Activated naive CD8-positive, alpha-beta T cell treated with anti-CD3 and anti-CD28 coated beads, Interleukin-2, amount 10 ng/mL, durations not matched to agents 7 days and 5 days (primary cell): ENCODE data around the gene CNTRL. TPM values are rescaled to one million over a fixed set of nuclear protein-coding genes. Genes with fewer than 3 reads are reported as not detected.
"Not testable (repeated sequence)": the region's sequence is repeated elsewhere in the genome, so short reads cannot be mapped to it uniquely, and the experiment has no call there.

ENCODE experiments used
- ATAC-seq: fragments of 150-1000 bp; cut with Tn5 transposase; one replicate; pipeline ENCODE4 v1.10.0; 2021; ENCODE audit warnings: low read depth, moderate library complexity
- POLR2A ChIA-PET: fragments of 350-600 bp; sonication (Branson Sonifier 250); formaldehyde crosslinking; loops from one replicate; lab custom pipeline; 2021; ENCODE audit warnings: antibody characterized with exemption; lab: Charles Lee
- DNase-seq: peaks from one replicate; pipeline ENCODE4 v3.0.0; 2021
- H3K27ac Mint-ChIP-seq: one replicate; pipeline ENCODE4 v1.8.0; 2022; ENCODE audit warnings: mild to moderate bottlenecking, mixed read lengths
- H3K27me3 Mint-ChIP-seq: one replicate; pipeline ENCODE4 v1.8.0; 2022; ENCODE audit warnings: mild to moderate bottlenecking, moderate library complexity, mixed read lengths
- H3K36me3 Mint-ChIP-seq: one replicate; pipeline ENCODE4 v1.8.0; 2021; ENCODE audit warnings: mild to moderate bottlenecking, mixed read lengths
- H3K4me1 Mint-ChIP-seq: one replicate; pipeline ENCODE4 v1.8.0; 2021; ENCODE audit warnings: mixed read lengths
- H3K4me3 Mint-ChIP-seq: one replicate; pipeline ENCODE4 v1.8.0; 2022; ENCODE audit warnings: mild to moderate bottlenecking, moderate library complexity, mixed read lengths
- H3K9me3 Mint-ChIP-seq: one replicate; pipeline ENCODE4 v1.8.0; 2021; ENCODE audit warnings: mixed read lengths
- total RNA-seq, 2 experiments: library from RNA; stranded (reverse); gene quantifications; one replicate each; pipeline ENCODE4 v1.2.3, GENCODE V29; 2021

The CNTRL gene
- total RNA-seq, 2 experiments from 2014 or later, result 92.3 to 94.6 TPM

- Mint-ChIP-seq H3K4me3 (no peak overlapping the region), H3K4me1 (peaks cover 13% of the 10 kb centered on the region), H3K9me3 (no peaks in the 10 kb centered on the region), H3K36me3 (peaks cover 41% of the 10 kb centered on the region), H3K27ac (no peak overlapping the region), H3K27me3 (no peaks in the 10 kb centered on the region)
- ATAC-seq, result no peak
- DNase-seq, result no peak
- POLR2A ChIA-PET, result interaction anchor here (1.5 kb wide), 1 partner anchor 36 kb away, joined by 3 read pairs; no protein-coding TSS in a partner anchor
Measured at GRCh38 chr9:121085661-121086060, 10.9 kb downstream of the CNTRL start.

- peak overlapping the region; percentile 2 for H3K27ac Mint-ChIP-seq
- peak overlapping the region; percentile 0 for H3K4me3 Mint-ChIP-seq
- DNase-seq (no peak), ATAC-seq (no peak)
- peaks cover 49% of the 10 kb centered on the region for H3K36me3 Mint-ChIP-seq
- no peaks in the 10 kb centered on the region for H3K9me3 Mint-ChIP-seq
- peaks cover 13% of the 10 kb centered on the region for H3K4me1 Mint-ChIP-seq
- POLR2A ChIA-PET, result no interaction called here
- H3K27me3 Mint-ChIP-seq, result no peaks in the 10 kb centered on the region
Measured at GRCh38 chr9:121088576-121088975, 13.8 kb downstream of the CNTRL start.

DNA sequence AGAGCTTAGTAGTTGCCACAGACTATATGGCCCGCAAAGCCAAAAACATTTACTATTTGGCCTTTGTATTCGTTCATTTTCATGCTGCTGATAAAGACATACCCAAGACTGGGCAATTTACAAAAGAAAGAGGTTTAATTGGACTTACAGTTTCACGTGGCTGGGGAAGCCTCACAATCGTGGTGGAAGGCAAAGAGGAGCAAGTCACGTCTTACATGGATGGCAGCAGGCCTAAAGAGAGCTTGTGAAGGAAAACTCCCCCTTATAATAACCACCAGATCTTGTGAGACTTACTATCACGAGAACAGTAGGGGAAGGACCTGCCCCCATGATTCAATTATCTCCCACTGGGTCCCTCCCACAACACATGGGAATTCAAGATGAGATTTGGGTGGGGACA lies 16.0 kb downstream of the CNTRL start:
- peaks cover 58% of the 10 kb centered on the region for H3K36me3 Mint-ChIP-seq
- H3K27ac Mint-ChIP-seq, ATAC-seq, H3K27me3 Mint-ChIP-seq, POLR2A ChIA-PET, H3K4me3 Mint-ChIP-seq, DNase-seq, H3K9me3 Mint-ChIP-seq: not testable (repeated sequence)
- peaks cover 14% of the 10 kb centered on the region for H3K4me1 Mint-ChIP-seq

DNA sequence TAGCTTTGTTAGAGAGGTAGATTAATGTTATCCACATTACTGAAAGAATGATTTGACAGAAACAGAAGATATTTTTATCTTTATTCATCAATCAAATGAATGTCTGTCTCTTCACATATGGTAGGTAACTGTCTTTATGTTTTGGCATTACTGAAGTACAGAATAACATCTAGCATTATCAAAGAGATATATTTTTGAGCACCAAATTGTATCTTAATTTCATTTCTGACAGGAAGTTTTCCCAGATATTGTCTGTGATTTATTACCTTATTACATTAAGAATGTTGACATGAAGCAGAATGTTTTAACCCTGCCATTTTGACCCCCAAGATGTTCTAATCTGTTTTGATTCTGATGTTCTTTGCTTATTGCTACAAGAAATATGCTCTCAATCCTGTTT lies 20.3 kb downstream of the CNTRL start:
- peaks cover 13% of the 10 kb centered on the region for H3K9me3 Mint-ChIP-seq
- ATAC-seq, result no peak
- H3K4me1 Mint-ChIP-seq, result peaks cover 1% of the 10 kb centered on the region
- POLR2A ChIA-PET, result no interaction called here
- H3K36me3 Mint-ChIP-seq, result peaks cover 69% of the 10 kb centered on the region
- no peak for DNase-seq
- no peaks in the 10 kb centered on the region for H3K27me3 Mint-ChIP-seq
- no peak overlapping the region for H3K4me3 Mint-ChIP-seq
- no peak overlapping the region for H3K27ac Mint-ChIP-seq

DNA sequence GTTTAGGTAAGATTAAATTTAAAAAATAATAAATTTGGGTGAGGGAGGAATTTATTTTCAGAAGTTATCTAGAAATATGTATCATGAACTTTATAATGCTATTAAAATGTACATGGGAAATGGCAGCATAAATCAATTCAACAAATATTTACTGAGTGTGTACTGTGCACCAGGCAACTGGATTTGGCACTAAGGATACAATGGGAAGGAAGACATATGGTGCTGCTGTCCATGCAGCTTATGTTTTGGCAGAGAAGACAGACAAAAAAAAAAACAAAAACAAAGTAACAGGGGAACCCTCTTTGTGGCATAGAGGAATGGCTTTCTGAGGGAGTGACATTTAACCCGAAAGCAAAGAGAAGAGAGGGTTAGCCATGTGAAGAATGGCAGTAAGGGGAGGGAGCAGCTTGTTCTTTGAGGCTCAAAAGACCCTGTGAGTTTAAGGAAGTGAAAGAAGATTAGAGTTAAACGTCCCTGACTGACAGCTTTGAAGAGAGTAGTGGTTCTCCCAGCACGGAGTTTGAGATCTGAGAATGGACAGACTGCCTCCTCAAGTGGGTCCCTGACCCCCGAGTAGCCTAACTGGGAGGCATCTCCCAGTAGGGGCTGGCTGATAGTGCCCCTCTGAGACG lies 23.9 kb downstream of the CNTRL start:
- no peak for ATAC-seq
- POLR2A ChIA-PET, result no interaction called here
- peaks cover 1% of the 10 kb centered on the region for H3K4me1 Mint-ChIP-seq
- H3K27ac Mint-ChIP-seq, result no peak overlapping the region
- H3K36me3 Mint-ChIP-seq, result peaks cover 79% of the 10 kb centered on the region
- H3K9me3 Mint-ChIP-seq, result peaks cover 21% of the 10 kb centered on the region
- no peaks in the 10 kb centered on the region for H3K27me3 Mint-ChIP-seq
- H3K4me3 Mint-ChIP-seq, result no peak overlapping the region
- DNase-seq, result no peak

DNA sequence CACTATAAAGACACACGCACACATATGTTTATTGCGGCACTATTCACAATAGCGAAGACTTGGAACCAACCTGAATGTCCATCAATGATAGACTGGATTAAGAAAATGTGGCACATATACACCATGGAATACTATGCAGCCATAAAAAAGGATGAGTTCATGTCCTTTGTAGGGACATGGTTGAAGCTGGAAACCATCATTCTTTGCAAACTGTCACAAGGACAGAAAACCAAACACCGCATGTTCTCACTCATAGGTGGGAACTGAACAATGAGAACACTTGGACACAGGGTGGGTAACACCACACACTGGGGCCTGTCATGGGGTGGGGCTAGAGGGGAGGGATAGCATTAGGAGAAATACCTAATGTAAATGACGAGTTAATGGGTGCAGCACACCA lies 29.3 kb downstream of the CNTRL start:
- peaks cover 18% of the 10 kb centered on the region for H3K9me3 Mint-ChIP-seq
- H3K4me3 Mint-ChIP-seq, H3K27me3 Mint-ChIP-seq, H3K27ac Mint-ChIP-seq, ATAC-seq, POLR2A ChIA-PET, DNase-seq: not testable (repeated sequence)
- peaks cover 68% of the 10 kb centered on the region for H3K36me3 Mint-ChIP-seq
- H3K4me1 Mint-ChIP-seq, result peaks cover 18% of the 10 kb centered on the region

DNA sequence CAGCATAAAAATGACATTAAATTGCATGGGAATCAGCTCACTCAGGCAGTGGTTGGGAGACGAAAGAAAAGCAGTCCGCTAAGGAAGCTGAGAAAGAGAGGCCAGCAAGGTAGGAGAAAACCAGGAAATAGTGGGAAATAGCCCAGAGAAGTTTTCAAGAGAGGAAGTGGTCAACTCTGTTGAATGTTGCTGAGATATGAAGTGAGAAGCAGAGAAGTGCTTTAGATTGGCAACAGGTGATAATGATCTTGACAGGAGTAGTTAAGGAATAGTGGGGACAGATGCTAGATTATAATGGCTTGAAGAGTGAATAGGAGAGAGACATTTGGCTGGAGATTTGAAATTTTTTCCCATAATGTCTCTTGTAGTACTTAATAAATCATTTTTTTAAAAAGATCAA lies 30.8 kb downstream of the CNTRL start:
- H3K27ac Mint-ChIP-seq, result peak overlapping the region; percentile 26
- H3K4me1 Mint-ChIP-seq, result peaks cover 18% of the 10 kb centered on the region
- H3K36me3 Mint-ChIP-seq, result peaks cover 57% of the 10 kb centered on the region
- POLR2A ChIA-PET, result interaction anchor here (0.7 kb wide), 1 partner anchor 32 kb away, joined by 4 read pairs; no protein-coding TSS in a partner anchor
- ATAC-seq (no peak), DNase-seq (no peak)
- H3K27me3 Mint-ChIP-seq, result no peaks in the 10 kb centered on the region
- H3K9me3 Mint-ChIP-seq, result peaks cover 8% of the 10 kb centered on the region
- no peak overlapping the region for H3K4me3 Mint-ChIP-seq

GRCh38 chr9:121107029-121107428 lies 32.3 kb downstream of the CNTRL start:
- Mint-ChIP-seq H3K4me1 (peaks cover 18% of the 10 kb centered on the region), H3K9me3 (peaks cover 4% of the 10 kb centered on the region), H3K27ac (no peak overlapping the region), H3K27me3 (no peaks in the 10 kb centered on the region), H3K4me3 (no peak overlapping the region), H3K36me3 (peaks cover 50% of the 10 kb centered on the region)
- POLR2A ChIA-PET, result interaction anchor here (0.8 kb wide), 1 partner anchor 10 kb away, joined by 3 read pairs; no protein-coding TSS in a partner anchor
- ATAC-seq (peak; percentile 58), DNase-seq (no peak)

DNA sequence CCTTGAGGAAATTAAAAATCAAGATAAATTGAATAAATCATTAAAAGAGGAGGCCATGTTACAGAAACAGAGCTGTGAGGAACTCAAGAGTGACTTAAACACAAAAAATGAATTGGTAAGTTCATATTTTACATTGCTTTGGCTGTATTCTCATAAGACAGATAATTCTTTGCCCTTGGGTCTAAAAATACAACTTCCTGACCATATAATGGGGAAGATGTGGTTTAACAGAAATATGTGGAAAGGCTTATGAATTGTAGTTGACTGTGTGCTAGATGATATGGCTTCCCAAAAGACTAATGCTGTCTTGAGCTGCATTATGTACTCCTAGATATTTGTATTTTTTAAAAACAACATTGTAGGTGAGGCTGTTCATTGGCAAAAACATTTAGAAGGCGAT lies 33.1 kb downstream of the CNTRL start:
- Mint-ChIP-seq H3K27ac (no peak overlapping the region), H3K4me1 (peaks cover 18% of the 10 kb centered on the region), H3K36me3 (peaks cover 44% of the 10 kb centered on the region), H3K4me3 (no peak overlapping the region), H3K9me3 (no peaks in the 10 kb centered on the region), H3K27me3 (no peaks in the 10 kb centered on the region)
- DNase-seq, result no peak
- ATAC-seq, result no peak
- POLR2A ChIA-PET, result interaction anchor here (0.8 kb wide), 1 partner anchor 11 kb away, joined by 3 read pairs; no protein-coding TSS in a partner anchor

DNA sequence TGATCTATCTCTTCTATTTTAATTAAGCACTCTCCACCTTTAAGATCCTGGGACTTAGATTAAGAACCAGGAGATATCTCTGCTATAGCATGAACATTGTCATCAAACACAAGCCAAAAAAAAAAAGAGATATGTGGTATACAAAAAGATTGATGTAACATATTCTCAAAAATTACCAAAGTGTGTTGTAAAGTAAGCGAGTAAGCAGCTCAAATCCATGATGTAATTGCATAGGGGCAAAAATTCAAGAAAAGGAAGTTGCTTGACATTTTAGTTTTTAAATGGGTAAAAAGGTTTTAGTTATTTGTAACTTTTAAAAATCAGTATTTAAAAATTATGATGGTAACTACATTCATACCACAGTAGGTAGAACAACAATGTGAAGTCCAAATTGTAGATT lies 40.7 kb downstream of the CNTRL start:
- Mint-ChIP-seq H3K36me3 (peaks cover 35% of the 10 kb centered on the region), H3K27ac (no peak overlapping the region), H3K4me3 (no peak overlapping the region), H3K4me1 (peaks cover 8% of the 10 kb centered on the region), H3K27me3 (no peaks in the 10 kb centered on the region), H3K9me3 (no peaks in the 10 kb centered on the region)
- POLR2A ChIA-PET, result no interaction called here
- DNase-seq (no peak), ATAC-seq (no peak)

DNA sequence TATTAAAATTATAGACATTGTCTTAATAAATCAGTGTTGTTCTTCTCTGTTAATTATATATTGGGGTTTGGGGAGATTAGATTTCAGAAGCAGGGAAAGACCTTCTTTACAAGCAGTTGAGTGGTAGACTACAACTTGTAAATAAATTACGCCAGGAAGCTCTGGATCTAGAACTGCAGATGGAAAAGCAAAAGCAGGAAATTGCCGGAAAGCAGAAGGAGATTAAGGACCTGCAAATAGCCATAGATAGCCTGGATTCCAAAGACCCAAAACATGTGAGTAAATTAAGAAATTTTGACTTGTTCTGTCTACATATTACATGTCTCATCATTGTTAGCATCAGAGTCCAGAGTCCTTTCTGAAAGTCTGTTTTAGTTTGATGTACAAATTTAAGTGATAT lies 43.5 kb downstream of the CNTRL start:
- DNase-seq, result no peak
- POLR2A ChIA-PET, result no interaction called here
- H3K4me1 Mint-ChIP-seq, result peaks cover 23% of the 10 kb centered on the region
- H3K9me3 Mint-ChIP-seq, result no peaks in the 10 kb centered on the region
- no peak overlapping the region for H3K4me3 Mint-ChIP-seq
- H3K36me3 Mint-ChIP-seq, result peaks cover 26% of the 10 kb centered on the region
- no peak overlapping the region for H3K27ac Mint-ChIP-seq
- no peak for ATAC-seq
- H3K27me3 Mint-ChIP-seq, result no peaks in the 10 kb centered on the region

- H3K4me3 Mint-ChIP-seq, result peak overlapping the region; percentile 47
- H3K27ac Mint-ChIP-seq, result peak overlapping the region; percentile 78
- no peaks in the 10 kb centered on the region for H3K9me3 Mint-ChIP-seq
- DNase-seq (no peak), ATAC-seq (no peak)
- POLR2A ChIA-PET, result interaction anchor here (1.0 to 4.0 kb wide), 2 partner anchors 12 to 23 kb away, joined by 3 to 25 read pairs; no protein-coding TSS in a partner anchor
- no peaks in the 10 kb centered on the region for H3K27me3 Mint-ChIP-seq
- H3K36me3 Mint-ChIP-seq, result peaks cover 29% of the 10 kb centered on the region
- H3K4me1 Mint-ChIP-seq, result peaks cover 31% of the 10 kb centered on the region
Measured at GRCh38 chr9:121120386-121120785, 45.6 kb downstream of the CNTRL start.

- H3K27me3 Mint-ChIP-seq, result no peaks in the 10 kb centered on the region
- peaks cover 33% of the 10 kb centered on the region for H3K4me1 Mint-ChIP-seq
- H3K36me3 Mint-ChIP-seq, result peaks cover 32% of the 10 kb centered on the region
- DNase-seq (peak; percentile 94), ATAC-seq (peak; percentile 97)
- no peaks in the 10 kb centered on the region for H3K9me3 Mint-ChIP-seq
- peak overlapping the region; percentile 89 for H3K4me3 Mint-ChIP-seq
- POLR2A ChIA-PET, result interaction anchor here (0.8 to 4.0 kb wide), 11 partner anchors 11 to 328 kb away, joined by 3 to 25 read pairs (median 5); partner anchors contain the start of genes CNTRL, FBXW2 and RAB14
- peak overlapping the region; percentile 92 for H3K27ac Mint-ChIP-seq
Measured at GRCh38 chr9:121121582-121122087, 46.9 kb downstream of the CNTRL start.
